Colon (tissue), 2 donors: ENCODE measurements around the gene DDX19B.
"Not testable (repeated sequence)": the region's sequence is repeated elsewhere in the genome, so short reads cannot be mapped to it uniquely, and the experiment has no call there.

Source experiments
- FAIRE-seq: peaks from 2 replicates; lab custom pipeline; 2012; peaks lifted over from hg19 to GRCh38; lab: Jason Lieb, UNC
- donor health status: control.
- donor health status: control.

DDX19B gene

DNA sequence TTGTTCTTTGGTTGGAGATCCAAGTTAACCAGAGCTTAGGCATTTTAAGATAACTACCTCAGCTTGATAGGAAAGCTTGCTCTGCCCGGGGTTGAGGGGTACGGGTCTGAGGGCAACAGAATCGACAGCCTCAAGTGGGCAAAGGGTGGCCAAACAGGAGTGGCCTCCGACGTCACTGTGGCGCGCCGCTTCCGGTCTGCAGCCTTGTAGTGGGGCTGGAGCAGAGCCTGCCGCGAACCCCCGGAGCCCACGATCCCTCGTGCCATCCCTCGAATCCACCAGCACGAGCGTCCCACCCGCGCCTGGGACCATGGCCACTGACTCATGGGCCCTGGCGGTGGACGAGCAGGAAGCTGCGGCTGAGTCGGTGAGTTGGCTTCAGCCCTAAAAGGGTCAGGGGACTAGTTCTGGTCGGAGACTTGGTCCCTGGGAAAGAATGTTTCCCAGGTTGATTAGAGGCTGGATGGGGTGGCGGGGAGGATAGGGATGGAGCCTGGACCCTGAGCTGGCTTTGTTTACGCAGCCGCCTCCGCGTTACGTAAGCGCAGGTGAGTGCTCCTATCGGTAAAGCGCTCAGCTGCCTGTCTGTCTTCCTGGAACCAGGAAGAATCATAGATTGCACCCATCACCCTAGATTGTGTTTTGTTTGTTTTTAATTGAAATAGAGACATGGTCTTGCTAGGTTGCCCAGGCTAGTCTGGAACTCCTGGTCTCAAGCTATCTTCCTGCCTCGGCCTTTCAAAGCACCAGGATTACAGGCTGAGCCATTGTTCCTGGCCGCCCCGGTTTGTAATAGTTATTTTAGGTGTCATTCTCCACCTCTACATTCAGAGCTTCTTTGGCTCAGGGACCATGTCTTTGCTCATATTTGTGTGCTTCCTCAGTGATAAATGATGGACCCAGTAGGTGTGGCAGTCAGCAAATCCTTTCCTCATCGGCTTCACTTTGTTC is at the start of gene DDX19B:
TSS of gene DDX19B (plus strand) at position 199 of the 951 bp plus-strand sequence. CDS start at position 311, 112 bp downstream.
- FAIRE-seq, result no peak

DNA sequence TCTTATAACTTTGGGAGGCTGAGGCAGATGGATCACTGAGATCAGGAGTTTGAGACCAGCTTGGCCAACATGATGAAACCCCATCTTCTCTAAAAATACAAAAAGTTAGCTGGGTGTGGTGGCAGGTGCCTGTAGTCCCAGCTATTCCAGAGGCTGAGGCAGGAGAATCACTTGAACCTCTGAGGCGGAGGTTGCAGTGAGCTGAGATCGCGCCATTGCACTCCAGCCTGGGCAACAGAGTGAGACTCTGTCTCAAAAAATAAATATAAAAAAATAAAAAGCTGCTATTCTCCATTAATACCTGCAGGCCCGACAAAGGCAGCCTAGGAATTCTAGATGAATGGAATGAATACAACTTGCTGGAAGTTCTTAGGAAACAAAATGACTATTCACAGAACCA is 49.3 kb upstream of the DDX19B start:
- FAIRE-seq, result not testable (repeated sequence)

DNA sequence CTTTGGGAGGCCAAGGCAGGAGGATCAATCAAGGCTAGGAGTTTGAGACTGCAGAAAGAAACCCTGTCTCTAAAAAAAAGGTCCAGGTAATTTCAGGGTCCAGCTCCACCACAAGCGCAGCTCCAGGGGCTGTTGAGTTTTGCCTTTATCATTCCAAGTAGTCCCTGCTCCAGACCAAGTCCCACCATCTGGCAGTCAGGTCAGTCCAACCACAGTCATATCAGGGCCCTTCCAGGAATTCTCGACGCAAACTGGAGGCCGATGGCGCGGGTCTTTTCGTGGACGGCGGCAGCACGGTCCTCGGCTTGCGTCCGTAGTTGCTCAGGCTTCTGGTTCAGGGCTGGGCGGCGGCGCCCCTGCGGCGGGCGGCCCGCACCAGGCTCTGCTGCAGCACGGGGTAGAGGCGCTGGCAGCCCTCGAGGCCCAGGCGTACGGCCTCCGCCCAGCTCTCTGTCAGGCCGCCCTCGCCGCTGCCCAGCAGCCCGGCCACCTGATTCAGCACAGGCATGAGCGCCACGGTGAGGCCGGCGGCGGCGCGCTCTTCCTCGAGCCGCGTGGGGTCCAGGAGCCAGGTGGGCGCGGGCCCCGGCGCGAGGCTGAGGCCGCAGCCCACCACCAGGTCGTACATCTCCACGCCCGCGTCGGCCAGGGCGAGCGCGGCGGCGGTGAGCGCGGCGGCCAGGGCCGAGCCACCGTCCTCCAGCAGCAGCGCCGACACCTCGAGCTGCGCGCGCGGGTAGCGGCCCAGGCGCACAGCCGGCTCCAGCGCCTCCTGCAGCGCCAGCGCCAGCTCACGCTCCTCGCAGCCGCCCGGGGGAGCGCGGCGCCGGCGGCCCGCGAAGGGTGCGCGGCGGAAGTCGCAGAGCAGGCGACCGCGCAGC is 48.0 kb upstream of the DDX19B start:
- no peak for FAIRE-seq

DNA sequence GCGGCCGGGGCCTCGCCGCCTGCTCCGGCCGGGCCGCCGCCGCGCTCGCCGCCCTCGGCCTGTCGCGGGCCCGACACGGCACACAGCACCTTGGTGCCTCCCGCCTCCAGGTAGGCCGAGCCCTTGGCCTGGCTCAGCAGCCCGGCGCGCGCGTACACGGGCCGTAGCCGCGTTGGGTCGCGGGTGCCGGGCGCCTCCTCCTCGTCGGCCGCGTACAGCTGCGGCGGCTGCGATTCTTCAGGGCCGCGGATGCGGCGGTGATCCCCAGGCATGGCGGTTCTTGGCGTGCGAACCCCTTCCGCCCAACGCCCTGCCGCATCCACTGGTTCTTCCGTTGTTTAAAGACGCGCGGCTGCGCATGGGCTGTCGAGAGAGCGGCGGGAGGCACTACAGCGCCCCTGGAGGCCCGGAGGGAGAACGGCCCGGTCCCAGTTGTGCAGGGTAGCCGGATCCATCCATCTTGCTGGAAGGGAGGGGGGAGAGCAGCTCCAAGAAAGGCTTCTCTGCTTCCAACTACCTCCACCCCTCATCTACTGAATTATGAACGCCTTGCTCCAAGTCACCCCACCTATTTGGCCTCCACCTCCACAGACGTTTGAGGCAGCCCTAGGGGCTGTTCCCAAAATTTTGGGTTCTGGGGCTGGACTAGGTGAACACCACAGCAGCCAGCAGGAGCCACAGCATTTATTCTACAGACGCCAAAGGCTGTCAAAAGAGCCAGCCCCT is 47.2 kb upstream of the DDX19B start, which contains the start of gene EXOSC6:
TSS of gene EXOSC6 (minus strand) at position 312 of the 726 bp plus-strand sequence. CDS start at position 272, 40 bp downstream.
- no peak for FAIRE-seq

DNA sequence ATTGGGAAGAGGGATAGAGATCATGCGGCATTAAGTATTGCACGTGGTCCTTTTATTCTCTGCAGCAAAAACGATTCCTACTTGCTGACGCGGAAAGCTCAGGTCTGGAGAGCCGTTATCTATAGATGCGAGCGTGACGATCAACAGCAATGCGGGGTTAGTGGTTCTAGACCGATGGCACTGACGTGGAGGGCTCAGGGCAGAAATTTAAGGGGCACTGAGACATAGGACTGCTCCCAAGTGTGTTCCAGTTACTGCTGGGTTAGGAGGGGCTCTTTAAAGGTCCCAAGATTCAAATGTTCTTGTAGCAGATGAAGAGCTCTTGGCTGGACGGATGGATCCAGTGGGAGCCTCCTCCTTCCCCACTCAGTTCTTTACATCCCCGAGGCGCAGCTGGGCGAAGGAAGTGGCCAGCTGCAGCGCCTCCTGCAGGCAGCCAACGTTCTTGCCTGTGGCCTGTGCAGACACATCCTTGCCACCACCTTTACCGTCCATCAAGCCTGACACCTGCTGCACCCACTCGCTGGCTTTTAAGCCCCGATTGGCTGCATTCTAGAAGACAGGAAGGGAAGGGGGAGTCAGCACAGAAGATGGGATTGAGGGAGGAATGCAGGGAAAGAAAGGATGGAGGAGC is 46.5 kb upstream of the DDX19B start:
- FAIRE-seq, result no peak

DNA sequence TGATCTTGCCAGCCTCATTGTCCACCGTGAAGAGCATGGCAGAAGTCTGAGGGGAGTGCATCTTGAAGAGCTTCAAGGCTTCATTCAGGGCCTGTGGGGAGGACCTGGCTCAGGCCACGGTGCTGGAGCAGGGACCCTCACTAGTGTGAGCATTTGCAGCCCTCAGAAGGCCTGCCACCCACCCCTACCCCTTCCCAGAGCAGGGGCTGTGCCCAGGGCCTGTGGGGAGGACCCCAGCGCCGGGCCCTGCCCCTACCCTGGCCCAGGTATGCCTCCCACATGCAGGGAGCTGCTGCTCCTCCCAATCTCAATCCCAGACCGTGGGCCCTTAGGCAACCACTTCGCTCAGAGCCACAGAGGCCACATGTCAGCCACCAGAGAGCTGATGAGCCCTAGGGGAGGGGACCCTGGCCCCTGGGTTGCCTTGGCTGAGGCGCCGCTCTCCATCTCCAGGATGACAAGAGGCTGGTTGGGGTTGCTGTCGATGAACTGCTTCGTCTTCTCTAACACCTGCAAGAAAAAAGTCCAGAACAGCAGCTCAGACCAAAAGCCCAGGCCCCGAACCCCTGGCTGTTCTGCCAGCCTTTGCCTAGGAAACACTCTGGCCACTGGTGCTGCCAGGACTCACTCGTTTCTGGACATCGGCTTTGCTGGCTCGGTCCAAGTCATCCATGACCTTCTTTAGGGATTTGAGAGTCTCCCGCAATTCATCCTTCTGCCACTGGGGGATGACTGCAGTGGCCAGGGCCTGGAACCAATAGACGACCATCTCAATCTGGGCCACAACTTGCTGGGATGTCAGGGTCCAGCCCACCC is 45.5 kb upstream of the DDX19B start:
- no peak for FAIRE-seq

DNA sequence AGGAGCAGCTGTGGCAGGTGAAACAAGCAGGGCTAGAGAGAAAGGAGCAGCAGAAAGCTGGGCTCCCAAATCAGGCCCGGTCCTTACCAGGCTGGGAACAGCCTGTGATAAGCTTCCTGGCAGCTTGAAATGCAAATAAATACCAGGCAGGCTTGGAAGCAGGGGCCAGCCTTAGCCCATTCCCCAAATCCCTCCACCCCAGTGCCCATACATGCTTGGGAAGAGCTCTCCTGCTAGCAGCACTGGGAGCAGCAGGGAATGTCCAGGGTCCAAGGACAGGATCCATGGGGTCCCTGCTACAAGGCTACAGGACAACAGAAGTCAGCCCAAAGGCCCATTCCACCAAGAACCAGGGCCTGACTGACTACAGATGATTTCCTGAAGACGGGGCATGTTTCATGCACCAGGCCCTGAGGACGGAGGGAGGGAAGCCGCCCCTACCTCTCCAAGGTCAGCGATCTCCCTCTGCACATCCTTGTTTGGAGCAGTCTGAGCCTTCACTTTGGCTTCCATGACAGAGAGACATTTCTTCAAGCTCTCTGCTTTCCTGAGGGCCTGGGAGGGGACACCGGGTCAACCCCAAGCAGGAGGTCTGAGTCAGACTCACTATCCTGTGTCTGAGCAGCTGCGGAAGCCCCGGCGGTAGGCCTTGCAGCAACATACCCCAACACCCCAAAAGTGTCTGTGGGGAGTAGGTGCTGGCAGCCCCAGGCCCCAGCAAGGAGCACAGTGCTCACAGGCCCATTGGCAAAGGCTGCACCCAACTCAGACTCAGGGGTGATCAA is 44.6 kb upstream of the DDX19B start:
- no peak for FAIRE-seq

DNA sequence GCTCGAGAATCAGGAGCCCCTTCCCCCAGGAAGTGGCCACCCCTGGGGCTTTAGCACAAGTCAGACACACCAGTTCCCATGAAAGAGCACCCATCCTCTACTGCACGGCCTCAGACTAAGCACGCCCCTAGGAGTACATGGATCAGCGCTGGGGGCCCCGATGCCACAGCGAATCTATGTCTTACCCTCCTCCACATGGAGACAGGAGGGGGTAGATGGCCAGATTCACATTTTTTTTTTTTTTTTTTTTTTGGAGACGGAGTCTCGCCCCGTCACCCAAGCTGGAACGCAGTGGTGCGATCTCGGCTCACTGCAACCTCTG is 44.1 kb upstream of the DDX19B start:
- FAIRE-seq, result no peak

DNA sequence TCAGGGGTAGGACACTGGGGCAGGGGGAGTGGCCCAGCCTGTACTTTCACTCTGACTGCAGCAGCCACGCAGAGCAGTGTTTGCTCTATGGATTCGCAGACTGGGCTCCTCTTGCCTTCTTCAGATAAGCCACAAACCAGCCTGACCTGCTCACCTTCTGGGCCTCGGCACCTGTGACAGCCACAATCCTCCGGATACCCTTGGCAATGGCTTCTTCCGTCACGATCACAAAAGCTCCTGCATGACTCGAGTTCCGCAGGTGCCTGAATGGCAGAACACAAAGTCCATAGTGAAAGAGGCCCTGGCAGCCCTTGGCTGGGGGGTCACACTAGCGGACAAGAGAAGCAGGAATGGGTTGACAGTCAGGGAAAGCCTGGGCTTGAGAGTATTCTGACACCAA is 43.4 kb upstream of the DDX19B start:
- FAIRE-seq, result no peak

DNA sequence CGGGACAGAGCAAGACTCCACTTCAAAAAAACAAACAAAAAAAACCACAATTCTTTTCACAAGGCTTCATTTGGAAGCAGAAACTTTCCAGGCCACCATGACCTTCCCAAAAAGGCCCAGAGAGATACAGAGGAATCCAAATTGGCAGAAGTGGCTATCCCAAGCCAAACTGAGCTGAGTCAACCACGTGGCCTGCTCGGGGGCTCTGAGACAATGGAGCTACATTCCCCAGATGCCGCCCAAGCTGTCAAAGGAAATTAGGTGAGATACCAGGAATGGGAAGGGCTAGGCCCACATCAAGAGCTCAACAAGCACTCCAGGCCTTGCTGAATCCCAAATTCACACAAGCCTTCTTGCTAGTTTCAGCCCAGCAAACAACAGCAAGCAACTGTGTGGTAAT is 41.6 kb upstream of the DDX19B start:
- no peak for FAIRE-seq

DNA sequence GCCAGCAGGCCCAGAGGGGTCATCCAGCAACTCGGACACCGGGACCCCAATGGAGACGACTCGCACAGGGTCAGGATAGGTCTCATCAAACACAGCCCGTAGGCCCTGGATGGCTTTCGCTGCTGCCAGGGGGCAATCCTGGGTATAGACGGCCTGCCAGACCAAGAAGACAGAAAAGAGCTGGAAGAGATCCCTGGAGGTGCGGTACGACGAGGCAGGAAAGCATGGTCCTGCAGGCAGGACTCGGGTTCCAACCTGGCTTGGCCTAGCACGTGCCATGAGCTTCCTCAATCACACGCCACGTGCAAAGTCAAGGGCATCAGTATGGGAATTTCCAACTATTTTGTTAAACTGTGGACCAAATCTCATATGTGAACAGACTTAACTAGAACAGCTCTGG is 40.9 kb upstream of the DDX19B start:
- FAIRE-seq, result no peak

DNA sequence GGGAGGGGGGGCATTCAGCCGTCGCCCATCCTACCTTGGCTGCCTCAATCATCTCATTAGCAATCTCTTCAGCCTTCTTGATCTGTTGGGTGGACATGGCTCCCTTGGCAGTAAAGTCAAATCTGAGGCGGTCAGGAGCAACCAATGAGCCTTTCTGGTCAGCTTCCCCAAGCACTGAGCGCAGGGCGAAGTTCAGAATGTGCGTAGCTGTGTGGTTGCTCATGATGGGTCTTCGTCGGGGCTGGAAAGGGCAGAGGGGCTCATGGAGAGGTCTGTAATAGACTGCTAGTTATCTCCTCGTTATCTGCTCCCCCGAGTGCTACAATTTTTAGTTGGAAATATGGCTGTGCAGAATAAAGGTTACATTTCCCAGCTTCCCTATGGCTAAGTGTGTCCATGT is 40.0 kb upstream of the DDX19B start:
- no peak for FAIRE-seq

DNA sequence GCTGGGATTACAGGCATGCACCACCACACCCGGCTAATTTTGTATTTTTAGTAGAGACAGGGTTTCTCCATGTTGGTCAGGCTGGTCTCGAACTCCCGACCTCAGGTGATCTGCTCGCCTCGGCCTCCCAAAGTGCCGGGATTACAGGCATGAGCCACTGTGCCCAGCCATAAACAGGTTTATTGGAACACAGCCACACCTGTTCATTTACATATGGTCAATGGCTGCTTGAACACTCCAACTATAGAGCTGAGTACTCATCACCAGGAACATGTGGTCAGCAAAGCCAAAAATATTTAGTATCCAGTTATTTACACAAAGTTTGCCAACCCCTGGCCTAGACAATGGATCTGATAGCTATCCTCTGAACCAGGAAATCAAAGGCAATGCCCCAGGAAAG is 39.1 kb upstream of the DDX19B start:
- FAIRE-seq, result not testable (repeated sequence)

DNA sequence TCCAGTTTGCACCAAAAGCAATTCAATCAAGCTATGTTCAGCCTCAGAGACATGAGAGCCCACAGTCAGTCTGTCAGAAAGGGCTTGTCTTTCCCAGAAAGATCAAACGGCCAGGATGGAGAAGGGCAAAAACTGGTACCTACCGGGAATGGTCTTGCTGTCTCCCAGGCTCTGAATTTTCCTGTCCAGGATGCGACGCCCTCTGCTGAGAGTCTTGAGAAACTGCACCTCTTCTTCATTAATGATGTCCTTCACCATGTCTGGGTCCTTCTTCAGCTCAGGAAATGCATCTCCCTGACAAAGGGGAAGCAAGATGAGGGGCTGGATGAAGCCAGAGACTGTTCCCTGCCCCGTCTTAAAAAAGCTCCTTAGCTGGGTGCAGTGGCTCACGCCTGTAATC is 31.5 kb upstream of the DDX19B start:
- FAIRE-seq, result no peak

DNA sequence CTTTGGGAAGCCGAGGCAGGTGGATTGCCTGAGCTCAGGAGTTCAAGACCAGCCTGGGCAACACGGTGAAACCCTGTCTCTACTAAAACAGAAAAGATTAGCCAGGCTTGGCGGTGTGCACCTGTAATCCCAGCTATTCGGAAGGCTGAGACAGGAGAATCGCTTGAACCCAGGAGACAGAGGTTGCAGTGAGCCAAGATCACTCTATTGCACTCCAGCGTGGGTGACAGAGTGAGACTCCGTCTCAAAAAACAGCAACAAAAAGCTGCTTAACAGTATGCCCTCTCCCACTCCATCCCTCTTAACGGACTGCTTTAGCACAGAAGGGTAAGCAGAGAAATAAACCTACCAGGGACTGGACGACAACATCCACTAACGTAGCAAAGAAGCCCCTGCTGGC is 31.1 kb upstream of the DDX19B start:
- not testable (repeated sequence) for FAIRE-seq

DNA sequence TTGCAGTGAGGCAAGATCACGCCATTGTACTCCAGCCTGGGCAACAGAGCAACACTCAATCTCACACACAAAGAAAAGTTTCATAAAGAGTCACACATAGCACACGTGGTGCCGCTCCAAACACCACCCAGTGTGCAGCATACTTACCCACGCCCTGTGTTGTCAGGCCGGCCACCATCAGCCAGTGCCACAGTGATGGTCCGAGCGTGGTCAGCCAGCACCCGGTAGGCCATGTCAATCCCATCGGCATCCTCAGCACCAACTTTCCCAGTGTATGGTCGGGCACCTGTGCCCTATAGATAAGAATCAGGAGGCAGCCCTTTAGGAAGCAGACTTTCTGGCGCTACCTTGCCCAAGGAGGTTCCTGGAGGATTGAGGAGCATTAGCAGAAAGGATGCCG is 29.5 kb upstream of the DDX19B start:
- no peak for FAIRE-seq

DNA sequence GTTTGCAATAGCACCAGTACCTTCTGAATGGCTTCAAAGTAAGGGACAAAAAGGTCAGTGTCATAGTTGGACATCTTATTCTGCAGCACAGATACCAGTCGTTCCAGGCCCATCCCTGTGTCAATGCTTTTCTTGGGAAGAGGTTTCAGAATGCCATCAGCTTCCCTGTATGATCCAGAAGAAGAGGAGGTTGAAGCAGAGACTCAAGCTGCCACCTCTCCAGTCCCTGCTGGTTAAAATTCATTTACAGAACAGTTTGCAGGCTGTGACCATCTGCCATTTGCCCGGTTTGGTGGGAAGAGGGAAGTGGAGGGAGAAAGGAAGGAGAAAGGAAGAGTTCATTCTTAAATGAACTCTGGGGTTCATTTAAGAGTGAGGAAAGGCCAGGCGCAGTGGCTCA is 28.8 kb upstream of the DDX19B start:
- no peak for FAIRE-seq

DNA sequence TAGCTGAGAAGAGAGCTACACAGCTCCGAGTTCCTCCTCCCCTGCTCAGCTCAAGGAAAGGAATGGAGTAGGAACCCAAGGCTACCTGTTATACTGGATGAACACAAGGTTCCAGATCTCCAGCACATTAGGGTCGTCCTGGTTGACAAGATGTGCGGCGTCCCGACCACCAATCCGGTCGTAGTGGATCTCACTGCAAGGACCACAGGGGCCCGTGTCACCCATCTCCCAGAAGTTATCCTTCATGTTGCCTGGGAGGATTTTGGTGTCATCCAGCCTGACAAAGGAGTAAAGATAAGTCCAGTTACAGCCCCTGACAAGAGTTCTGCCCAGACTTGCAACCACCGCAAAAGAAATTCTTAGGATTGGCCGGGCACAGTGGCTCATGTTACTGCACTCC is 27.3 kb upstream of the DDX19B start:
- no peak for FAIRE-seq

DNA sequence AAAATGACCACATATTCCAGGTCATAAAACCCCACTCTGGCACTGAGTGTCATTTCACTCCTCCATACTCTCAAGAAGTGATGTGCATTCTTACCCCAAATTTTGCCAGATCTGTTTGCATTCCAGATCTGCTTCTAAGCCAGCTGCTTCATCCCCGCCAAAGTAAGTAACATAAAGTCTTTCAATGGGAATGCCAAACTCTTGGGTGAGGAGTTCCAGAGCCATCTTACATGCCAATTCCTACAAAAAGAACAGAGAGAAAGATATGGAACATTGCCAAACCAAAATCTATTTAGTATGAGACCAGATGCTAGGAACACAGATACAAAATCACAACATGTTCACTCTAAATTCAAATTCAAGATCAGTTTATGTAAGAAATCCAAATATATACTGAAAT is 22.6 kb upstream of the DDX19B start:
- FAIRE-seq, result no peak

DNA sequence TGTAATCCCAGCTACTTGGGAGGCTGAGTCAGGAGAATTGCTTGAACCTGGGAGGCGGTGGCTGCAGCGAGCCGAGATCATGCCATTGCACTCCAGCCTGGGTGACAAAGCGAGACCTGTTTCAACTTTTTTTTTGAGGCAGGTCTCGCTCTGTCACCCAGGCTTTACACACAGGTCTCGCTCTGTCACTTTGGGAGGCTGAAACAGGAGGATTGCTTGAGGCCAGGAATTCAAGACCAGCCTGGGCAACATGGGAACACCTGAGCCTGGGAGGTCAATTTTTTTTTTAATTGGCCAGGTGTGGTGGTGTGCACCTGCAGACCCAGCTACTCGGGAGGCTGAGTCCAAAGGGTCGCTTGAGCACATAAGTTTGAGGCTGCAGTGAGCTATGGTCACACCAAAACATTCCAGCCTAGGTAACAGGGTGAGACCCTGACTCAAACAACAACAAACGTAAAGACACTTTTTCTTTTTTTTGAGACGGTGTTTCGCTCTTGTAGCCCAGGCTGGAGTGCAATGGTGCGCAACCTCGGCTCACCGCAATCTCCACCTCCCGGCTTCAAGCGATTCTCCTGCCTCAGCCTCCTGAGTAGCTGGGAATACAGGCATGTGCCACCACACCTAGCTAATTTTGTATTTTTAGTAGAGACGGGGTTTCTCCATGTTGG is 11.5 kb upstream of the DDX19B start:
- FAIRE-seq, result not testable (repeated sequence)
